NCI-H128 (cell line): ENCODE data around the gene HACD2.
"Not testable (repeated sequence)": the region's sequence is repeated elsewhere in the genome, so short reads cannot be mapped to it uniquely, and the experiment has no call there.

Source experiments
- DNase-seq: peaks from one replicate; lab custom pipeline; 2025; ENCODE audit not compliant: unreplicated experiment; lab: John Stamatoyannopoulos, UW

Gene HACD2

GRCh38 chr3:123611674-123612073, 26.8 kb upstream of the HACD2 start:
- DNase-seq = not testable (repeated sequence)

GRCh38 chr3:123611082-123611481, 26.2 kb upstream of the HACD2 start:
- no peak for DNase-seq

- peak; percentile 20 for DNase-seq
Measured at GRCh38 chr3:123610331-123610730, 25.5 kb upstream of the HACD2 start.

GRCh38 chr3:123609063-123609462, 24.2 kb upstream of the HACD2 start:
- no peak for DNase-seq

GRCh38 chr3:123608263-123608937, 23.5 kb upstream of the HACD2 start:
- DNase-seq = no peak

GRCh38 chr3:123606527-123606926, 21.7 kb upstream of the HACD2 start:
- no peak for DNase-seq

- DNase-seq = no peak
Measured at GRCh38 chr3:123605789-123606234, 21.0 kb upstream of the HACD2 start.

GRCh38 chr3:123603153-123603552, 18.3 kb upstream of the HACD2 start:
- DNase-seq = not testable (repeated sequence)

GRCh38 chr3:123602325-123602724, 17.5 kb upstream of the HACD2 start:
- DNase-seq = no peak

- not testable (repeated sequence) for DNase-seq
Measured at GRCh38 chr3:123600863-123601262, 16.0 kb upstream of the HACD2 start.

GRCh38 chr3:123597561-123597960, 12.7 kb upstream of the HACD2 start:
- DNase-seq = no peak

- DNase-seq = no peak
Measured at GRCh38 chr3:123595396-123596180, 10.7 kb upstream of the HACD2 start.

- no peak for DNase-seq
Measured at GRCh38 chr3:123593381-123593780, 8.5 kb upstream of the HACD2 start.

- DNase-seq = no peak
Measured at GRCh38 chr3:123590685-123591450, 6.0 kb upstream of the HACD2 start.

GRCh38 chr3:123587401-123587800, 2.5 kb upstream of the HACD2 start:
- no peak for DNase-seq

- no peak for DNase-seq
Measured at GRCh38 chr3:123586968-123587367, 2.1 kb upstream of the HACD2 start.

- DNase-seq = peak; percentile 80
Measured at GRCh38 chr3:123586131-123586530, 1.3 kb upstream of the HACD2 start.

GRCh38 chr3:123584284-123584987, 417 bp downstream of the HACD2 start:
- DNase-seq = no peak

GRCh38 chr3:123583561-123583960, 1.3 kb downstream of the HACD2 start:
- no peak for DNase-seq

- no peak for DNase-seq
Measured at GRCh38 chr3:123582315-123582714, 2.5 kb downstream of the HACD2 start.

- no peak for DNase-seq
Measured at GRCh38 chr3:123576122-123576521, 8.7 kb downstream of the HACD2 start.
